ENCODE data around the gene ABCC4.

DNA sequence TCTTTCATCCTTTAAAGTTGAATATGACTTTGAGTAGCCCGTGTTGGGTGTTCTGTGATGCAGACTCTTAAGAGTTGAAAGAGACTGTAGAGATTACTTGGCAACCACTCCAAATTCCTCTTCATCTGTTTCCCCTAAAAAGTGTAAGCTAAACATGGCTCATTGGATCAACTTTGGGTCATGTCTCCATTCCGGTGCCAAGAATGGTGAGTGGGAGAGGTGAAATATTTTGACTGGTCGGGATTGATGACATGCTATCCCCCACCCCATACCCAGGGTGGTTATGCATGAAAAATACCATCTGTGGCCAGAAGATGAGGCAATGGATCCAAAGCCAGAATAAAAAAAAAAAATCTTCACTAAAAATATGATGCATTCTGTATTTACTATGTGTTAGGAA, 307.6 kb downstream of the ABCC4 start:
- TF ChIP-seq EZH2phosphoT487 (IDR thresholded peaks at IDR 0.05; ENCODE audit: low read depth, severe bottlenecking, unreplicated experiment) (no peak), EZH2 (IDR thresholded peaks at IDR 0.05; ENCODE audit: borderline replicate concordance) (no peak)

Data from hepatocyte (in vitro differentiated cells).